SK-N-MC (cell line): ENCODE measurements around the gene RRM2.

Experiments used
- EZH2 ChIP-seq: fragments of 200-600 bp; sonication (generic); IDR thresholded peaks from one replicate; pipeline ENCODE4 v1.6.1; 2017; ENCODE audit warnings: antibody characterized with exemption
- FOXP2 ChIP-seq: optimal IDR thresholded peaks from 2 replicates; pipeline ENCODE3; 2011; ENCODE audit warnings: mild to moderate bottlenecking, moderate library complexity; ENCODE audit not compliant: insufficient read depth; ENCODE audit errors: extremely low read length, control extremely low read depth
- POLR2AphosphoS5 ChIP-seq: IDR thresholded peaks from 2 replicates; pipeline ENCODE4 v1.6.1; 2012; ENCODE audit warnings: mild to moderate bottlenecking, low read depth, low read length, borderline replicate concordance

- no peak for TF ChIP-seq POLR2AphosphoS5
- TF ChIP-seq EZH2 = no peak
- no peak for TF ChIP-seq FOXP2
Observed at GRCh38 chr2:10075101-10075500, 47.4 kb upstream of the RRM2 start.
